Stomach (tissue), 4 donors: ENCODE measurements around the gene CLEC11A.

Source experiments
- POLR2A ChIP-seq, 4 donors: fragments of 450-650 bp; IDR thresholded peaks; one replicate each; pipeline ENCODE4 v1.6.1; 2016; ENCODE audit warnings: antibody characterized with exemption in 4 of 4, control low read depth in 2 of 4, mild to moderate bottlenecking in 1 of 4, moderate library complexity in 1 of 4
- POLR2AphosphoS5 ChIP-seq, 3 donors: sonication (generic); formaldehyde crosslinking; IDR thresholded peaks; one replicate each; pipeline ENCODE4 v1.6.1; 2016; ENCODE audit warnings: antibody characterized with exemption in 3 of 3
- TF ChIP-seq, protein P1 (sequence below), 7 experiments: fragments of 450-650 bp in 4 of 7; fragments of 200-600 bp in 3 of 7; sonication (generic) in 3 of 7; IDR thresholded peaks; one replicate each; pipeline ENCODE4 v1.5.1; 2016 to 2019; ENCODE audit warnings: antibody characterized with exemption in 7 of 7, control low read depth in 2 of 7, mild to moderate bottlenecking in 1 of 7

DNA sequence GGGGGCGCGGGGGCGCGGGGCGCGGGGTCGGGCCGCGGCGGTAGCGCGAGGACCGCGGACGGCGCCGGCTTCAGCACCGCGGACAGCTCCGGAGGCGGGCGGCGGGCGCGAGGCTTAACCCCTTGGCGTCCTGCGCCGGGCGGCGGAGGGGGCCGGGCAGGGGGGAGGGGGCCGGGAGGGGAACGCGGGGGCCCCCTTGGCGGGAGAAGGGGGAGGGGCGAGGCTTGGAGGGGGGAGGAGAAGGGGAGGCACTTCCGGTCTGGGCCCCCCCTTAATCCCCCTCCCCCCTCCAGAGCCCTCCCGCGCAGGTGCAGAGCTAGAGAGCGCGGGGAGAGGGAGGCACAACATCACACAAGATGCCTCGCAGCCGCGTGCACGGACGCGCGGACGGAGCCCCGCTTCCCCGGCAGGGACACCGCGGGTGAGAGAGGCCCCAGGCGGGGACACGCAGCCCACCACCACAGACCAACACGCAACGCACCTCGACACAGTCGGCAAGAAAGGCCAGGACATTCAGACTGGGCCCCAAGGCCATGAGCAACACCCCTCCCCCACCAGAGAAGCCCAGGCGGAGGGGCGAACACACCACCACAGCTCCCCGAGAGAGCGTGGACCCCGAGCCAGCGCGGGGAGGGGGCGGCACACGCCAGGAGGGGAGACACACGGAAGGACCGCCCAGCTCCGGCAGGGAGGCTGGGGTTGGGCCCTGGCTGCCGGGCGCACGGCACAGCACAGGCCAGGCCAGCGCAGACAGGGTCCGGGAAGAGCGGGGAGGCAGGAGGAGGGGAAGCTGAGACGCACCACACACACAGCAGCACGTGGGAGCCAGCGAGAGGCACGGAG, 27.7 kb upstream of the CLEC11A start:
- TF ChIP-seq, protein P1, sequence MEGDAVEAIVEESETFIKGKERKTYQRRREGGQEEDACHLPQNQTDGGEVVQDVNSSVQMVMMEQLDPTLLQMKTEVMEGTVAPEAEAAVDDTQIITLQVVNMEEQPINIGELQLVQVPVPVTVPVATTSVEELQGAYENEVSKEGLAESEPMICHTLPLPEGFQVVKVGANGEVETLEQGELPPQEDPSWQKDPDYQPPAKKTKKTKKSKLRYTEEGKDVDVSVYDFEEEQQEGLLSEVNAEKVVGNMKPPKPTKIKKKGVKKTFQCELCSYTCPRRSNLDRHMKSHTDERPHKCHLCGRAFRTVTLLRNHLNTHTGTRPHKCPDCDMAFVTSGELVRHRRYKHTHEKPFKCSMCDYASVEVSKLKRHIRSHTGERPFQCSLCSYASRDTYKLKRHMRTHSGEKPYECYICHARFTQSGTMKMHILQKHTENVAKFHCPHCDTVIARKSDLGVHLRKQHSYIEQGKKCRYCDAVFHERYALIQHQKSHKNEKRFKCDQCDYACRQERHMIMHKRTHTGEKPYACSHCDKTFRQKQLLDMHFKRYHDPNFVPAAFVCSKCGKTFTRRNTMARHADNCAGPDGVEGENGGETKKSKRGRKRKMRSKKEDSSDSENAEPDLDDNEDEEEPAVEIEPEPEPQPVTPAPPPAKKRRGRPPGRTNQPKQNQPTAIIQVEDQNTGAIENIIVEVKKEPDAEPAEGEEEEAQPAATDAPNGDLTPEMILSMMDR (IDR thresholded peaks at IDR 0.05) = no peak
- TF ChIP-seq POLR2A (IDR thresholded peaks at IDR 0.05) (no peak), POLR2AphosphoS5 (IDR thresholded peaks at IDR 0.05) (no peak)
